RWPE2 (cell line): ENCODE results near the gene PLXNC1.

ENCODE experiments used
- ATAC-seq: fragments of 200-7000 bp; cut with Tn5 transposase; 3 replicates; pipeline ENCODE4 v1.9.1; 2021; ENCODE audit warnings: low read depth
- DNase-seq: peaks from one replicate; pipeline ENCODE4 v3.0.0-alpha.2; 2020; ENCODE audit warnings: low spot score
- H3K27ac ChIP-seq: fragments of 450-650 bp; 2 replicates; pipeline ENCODE4 v1.5.1; 2017; ENCODE audit warnings: mild to moderate bottlenecking; ENCODE audit not compliant: poor library complexity, severe bottlenecking
- H3K27me3 ChIP-seq: fragments of 250-450 bp; sonication (Bioruptor Pico); 2 replicates; pipeline ENCODE4 v1.5.1; 2021; ENCODE audit warnings: mild to moderate bottlenecking, moderate library complexity; ENCODE audit not compliant: insufficient read depth, poor library complexity, severe bottlenecking
- H3K36me3 ChIP-seq: fragments of 250-450 bp; sonication (Bioruptor Pico); 2 replicates; pipeline ENCODE4 v1.5.1; 2020; ENCODE audit warnings: low read depth, mild to moderate bottlenecking, moderate library complexity
- H3K4me1 ChIP-seq: fragments of 250-450 bp; sonication (Bioruptor Pico); 2 replicates; pipeline ENCODE4 v1.5.1; 2021; ENCODE audit warnings: mild to moderate bottlenecking, moderate library complexity; ENCODE audit not compliant: insufficient read depth, poor library complexity, severe bottlenecking
- H3K4me3 ChIP-seq: fragments of 250-450 bp; sonication (Bioruptor Pico); 2 replicates; pipeline ENCODE4 v1.5.1; 2021; ENCODE audit warnings: mild to moderate bottlenecking, moderate library complexity; ENCODE audit not compliant: severe bottlenecking
- H3K9me3 ChIP-seq: fragments of 250-450 bp; sonication (Bioruptor Pico); 2 replicates; pipeline ENCODE4 v1.5.1; 2021; ENCODE audit warnings: mild to moderate bottlenecking, moderate library complexity; ENCODE audit not compliant: severe bottlenecking
- CTCF ChIP-seq: fragments of 450-650 bp; IDR thresholded peaks from one replicate; pipeline ENCODE4 v1.5.1; 2017; ENCODE audit warnings: mild to moderate bottlenecking, moderate library complexity; ENCODE audit not compliant: poor library complexity, severe bottlenecking

Gene PLXNC1

DNA sequence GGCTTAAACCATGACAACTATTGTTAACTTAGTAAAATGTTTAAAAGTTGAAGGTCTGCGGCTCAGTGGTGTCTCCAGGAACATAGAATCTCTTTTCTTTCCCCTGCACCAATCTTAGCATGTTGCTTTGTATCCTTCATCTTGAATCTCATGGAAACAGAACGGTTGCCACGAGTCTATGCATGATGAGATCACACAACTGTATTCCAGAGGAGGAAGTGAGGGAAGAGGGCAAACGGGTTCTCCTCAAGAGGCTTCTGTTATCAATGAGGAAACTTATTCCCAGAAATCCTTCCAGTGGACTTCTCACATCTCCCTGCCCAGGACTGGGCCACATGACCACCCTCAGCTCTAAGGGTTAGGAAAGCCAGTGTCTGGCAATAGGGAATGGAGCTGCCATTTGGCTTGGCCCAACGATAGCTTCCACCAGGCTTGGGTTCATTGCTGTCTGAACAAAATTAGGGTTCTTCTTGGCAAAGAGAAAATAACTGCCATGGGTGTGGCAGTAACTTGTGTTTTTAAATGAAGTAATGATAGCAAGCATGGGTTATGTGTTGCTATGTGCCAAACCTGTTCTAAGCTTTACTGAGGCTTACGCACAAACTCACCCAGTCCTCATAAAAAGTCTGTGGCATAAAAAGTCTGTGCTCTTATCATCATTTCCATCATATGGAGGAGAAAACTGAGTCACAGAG is 17.4 kb downstream of the PLXNC1 start:
- no peaks in the 10 kb centered on the region for H3K4me1 ChIP-seq
- no peaks in the 10 kb centered on the region for H3K9me3 ChIP-seq
- no peaks in the 10 kb centered on the region for H3K36me3 ChIP-seq
- DNase-seq (no peak), ATAC-seq (no peak)
- no peak for TF ChIP-seq CTCF
- peaks cover 20% of the 10 kb centered on the region for H3K27me3 ChIP-seq
- H3K27ac ChIP-seq, result no peak overlapping the region
- no peak overlapping the region for H3K4me3 ChIP-seq

DNA sequence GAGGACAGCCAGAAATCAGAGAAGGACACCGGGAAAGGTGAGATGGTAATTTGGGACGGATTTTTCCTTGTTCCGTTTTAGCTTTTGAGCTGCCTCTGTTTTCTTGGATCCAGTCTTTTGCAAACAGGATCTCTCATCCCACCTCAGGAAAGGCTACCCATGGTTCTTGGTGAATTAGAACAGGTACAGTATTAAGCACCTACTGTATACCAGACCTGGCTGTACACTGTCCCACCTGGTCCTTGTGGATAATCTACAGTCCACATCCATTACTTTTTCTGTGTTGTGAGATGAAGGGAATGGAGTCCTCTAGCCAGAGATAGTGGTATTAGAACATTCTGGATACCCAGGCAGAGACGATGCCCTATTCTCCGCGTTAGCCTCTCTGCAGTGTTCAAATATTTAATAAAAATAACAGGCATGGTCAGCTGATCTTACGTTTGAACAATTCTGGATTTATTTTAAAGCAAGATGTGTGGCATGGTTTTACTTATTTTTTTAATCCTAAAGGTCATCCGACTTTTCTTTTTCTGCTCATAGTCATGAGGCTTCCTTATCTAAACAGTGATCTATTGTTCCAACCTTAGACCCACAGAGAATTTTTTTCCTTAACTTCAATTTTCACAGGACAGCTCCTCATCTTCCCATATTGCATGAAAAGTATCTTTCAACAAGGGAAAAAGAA is 18.8 kb downstream of the PLXNC1 start:
- Histone ChIP-seq H3K9me3 (no peaks in the 10 kb centered on the region), H3K4me1 (peaks cover 5% of the 10 kb centered on the region), H3K36me3 (no peaks in the 10 kb centered on the region), H3K4me3 (no peak overlapping the region), H3K27ac (no peak overlapping the region), H3K27me3 (peaks cover 20% of the 10 kb centered on the region)
- TF ChIP-seq CTCF, result no peak
- no peak for DNase-seq
- no peak for ATAC-seq

GRCh38 chr12:94167756-94168416 is 19.5 kb downstream of the PLXNC1 start:
- TF ChIP-seq CTCF, result no peak
- no peak for DNase-seq
- no peak overlapping the region for H3K4me3 ChIP-seq

GRCh38 chr12:94169495-94169894 is 21.1 kb downstream of the PLXNC1 start:
- Histone ChIP-seq H3K9me3 (no peaks in the 10 kb centered on the region), H3K4me1 (peaks cover 10% of the 10 kb centered on the region), H3K27ac (no peak overlapping the region), H3K36me3 (no peaks in the 10 kb centered on the region), H3K27me3 (peaks cover 20% of the 10 kb centered on the region), H3K4me3 (no peak overlapping the region)
- ATAC-seq (no peak), DNase-seq (no peak)
- no peak for TF ChIP-seq CTCF

More at GRCh38 chr12:94167756-94168416, 19.5 kb downstream of the PLXNC1 start:
- H3K9me3 ChIP-seq, result no peaks in the 10 kb centered on the region
- peaks cover 10% of the 10 kb centered on the region for H3K4me1 ChIP-seq
- no peaks in the 10 kb centered on the region for H3K36me3 ChIP-seq
- peaks cover 20% of the 10 kb centered on the region for H3K27me3 ChIP-seq
- H3K27ac ChIP-seq, result no peak overlapping the region
- ATAC-seq, result no peak
